Keratinocyte (primary cell): Measurements from ENCODE around the gene PLK1.

Experiments used
- EZH2 ChIP-seq: IDR thresholded peaks from one replicate; pipeline ENCODE4 v1.6.1; 2012; ENCODE audit warnings: inconsistent platforms, mild to moderate bottlenecking, low read length, moderate library complexity
- TF ChIP-seq, protein P1 (sequence below), 3 experiments: IDR thresholded peaks in 1 of 3; conservative IDR thresholded peaks in 1 of 3; optimal IDR thresholded peaks in 1 of 3; 2 replicates in 2 of 3; 3 replicates in 1 of 3; pipeline versions ENCODE3 to v1.5.1; 2011; ENCODE audit warnings: low read length in 3 of 3, mild to moderate bottlenecking in 3 of 3, moderate library complexity in 2 of 3, control low read depth in 1 of 3, inconsistent platforms in 1 of 3; ENCODE audit not compliant: insufficient read depth in 2 of 3; ENCODE audit errors: extremely low read depth in 1 of 3

DNA sequence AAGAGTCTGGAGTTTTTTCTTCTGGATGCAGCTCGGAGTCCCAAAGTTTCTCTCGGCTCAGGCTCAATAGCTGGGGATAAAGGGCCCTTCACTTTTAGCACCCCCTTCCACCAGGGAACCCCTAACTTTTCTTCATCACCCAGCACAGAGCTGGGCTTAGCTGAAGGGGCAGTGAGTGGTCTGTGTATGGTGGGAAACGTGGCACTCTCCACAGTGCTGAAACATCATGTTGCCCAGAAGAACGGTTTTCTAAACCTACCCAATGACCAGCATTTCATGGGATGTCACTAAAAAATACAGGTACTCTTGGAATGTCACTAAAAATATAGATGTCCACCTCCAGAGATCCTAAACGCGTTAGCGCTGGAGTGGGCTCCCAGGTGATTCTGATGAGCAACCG is 22.4 kb downstream of the PLK1 start:
- TF ChIP-seq, protein P1, sequence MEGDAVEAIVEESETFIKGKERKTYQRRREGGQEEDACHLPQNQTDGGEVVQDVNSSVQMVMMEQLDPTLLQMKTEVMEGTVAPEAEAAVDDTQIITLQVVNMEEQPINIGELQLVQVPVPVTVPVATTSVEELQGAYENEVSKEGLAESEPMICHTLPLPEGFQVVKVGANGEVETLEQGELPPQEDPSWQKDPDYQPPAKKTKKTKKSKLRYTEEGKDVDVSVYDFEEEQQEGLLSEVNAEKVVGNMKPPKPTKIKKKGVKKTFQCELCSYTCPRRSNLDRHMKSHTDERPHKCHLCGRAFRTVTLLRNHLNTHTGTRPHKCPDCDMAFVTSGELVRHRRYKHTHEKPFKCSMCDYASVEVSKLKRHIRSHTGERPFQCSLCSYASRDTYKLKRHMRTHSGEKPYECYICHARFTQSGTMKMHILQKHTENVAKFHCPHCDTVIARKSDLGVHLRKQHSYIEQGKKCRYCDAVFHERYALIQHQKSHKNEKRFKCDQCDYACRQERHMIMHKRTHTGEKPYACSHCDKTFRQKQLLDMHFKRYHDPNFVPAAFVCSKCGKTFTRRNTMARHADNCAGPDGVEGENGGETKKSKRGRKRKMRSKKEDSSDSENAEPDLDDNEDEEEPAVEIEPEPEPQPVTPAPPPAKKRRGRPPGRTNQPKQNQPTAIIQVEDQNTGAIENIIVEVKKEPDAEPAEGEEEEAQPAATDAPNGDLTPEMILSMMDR (optimal IDR thresholded peaks at IDR 0.05 in 1 of 3, IDR thresholded peaks at IDR 0.05 in 1 of 3, conservative IDR thresholded peaks at IDR 0.05 in 1 of 3; ENCODE audit: extremely low read depth in 1 of 3, insufficient read depth in 2 of 3, low read length in 3 of 3): no peak
- TF ChIP-seq EZH2: no peak
